ENCODE measurements around the gene SEC61G.
A peak's percentile ranks its signal among the peaks of the same experiment; 100 is the strongest.

The SEC61G gene

GRCh38 chr7:54758702-54759592 lies at the start of gene SEC61G:
Gene SEC61G (minus strand): TSS chr7:54759211. CDS start chr7:54757588, 1,623 bp downstream.
- DNase-seq, result peak; percentile 90 to 95

- peak in 1 of 2 donors; percentile 10 for DNase-seq
Observed at GRCh38 chr7:54802841-54803240, 43.8 kb upstream of the SEC61G start.

GRCh38 chr7:54802114-54802513 lies 43.1 kb upstream of the SEC61G start:
- DNase-seq, result no peak

GRCh38 chr7:54799792-54800191 lies 40.8 kb upstream of the SEC61G start:
- no peak for DNase-seq

GRCh38 chr7:54798530-54798929 lies 39.5 kb upstream of the SEC61G start:
- no peak for DNase-seq

- no peak for DNase-seq
Observed at GRCh38 chr7:54796853-54797252, 37.8 kb upstream of the SEC61G start.

- DNase-seq, result no peak
Observed at GRCh38 chr7:54796150-54796549, 37.1 kb upstream of the SEC61G start.

- DNase-seq, result no peak
Observed at GRCh38 chr7:54792383-54792782, 33.4 kb upstream of the SEC61G start.

- peak; percentile 10 to 14 for DNase-seq
Observed at GRCh38 chr7:54788664-54789063, 29.7 kb upstream of the SEC61G start.

- DNase-seq, result no peak
Observed at GRCh38 chr7:54785261-54785660, 26.2 kb upstream of the SEC61G start.

- DNase-seq, result no peak
Observed at GRCh38 chr7:54783952-54784351, 24.9 kb upstream of the SEC61G start.

GRCh38 chr7:54782829-54783228 lies 23.8 kb upstream of the SEC61G start:
- DNase-seq, result no peak

- no peak for DNase-seq
Observed at GRCh38 chr7:54782314-54782713, 23.3 kb upstream of the SEC61G start.

- DNase-seq, result no peak
Observed at GRCh38 chr7:54781134-54781920, 22.3 kb upstream of the SEC61G start.

GRCh38 chr7:54780490-54780889 lies 21.5 kb upstream of the SEC61G start:
- no peak for DNase-seq

GRCh38 chr7:54778696-54779540 lies 19.9 kb upstream of the SEC61G start:
- DNase-seq, result no peak

GRCh38 chr7:54778166-54778565 lies 19.2 kb upstream of the SEC61G start:
- no peak for DNase-seq

- no peak for DNase-seq
Observed at GRCh38 chr7:54774785-54775740, 16.1 kb upstream of the SEC61G start.

GRCh38 chr7:54773472-54774399 lies 14.7 kb upstream of the SEC61G start:
- peak; percentile 53 to 71 for DNase-seq

GRCh38 chr7:54769203-54769602 lies 10.2 kb upstream of the SEC61G start:
- no peak for DNase-seq

GRCh38 chr7:54764861-54765260 lies 5.8 kb upstream of the SEC61G start:
- DNase-seq, result no peak

All from stimulated activated CD4-positive, alpha-beta T cell treated with anti-CD3 and anti-CD28 coated beads, Interleukin-2, amount 100 ng/mL, for 48 hours (primary cell).